DOHH2 (cell line): ENCODE measurements around the gene LILRB1.

ENCODE experiments used
- H3F3A ChIP-seq: fragments of 200-600 bp; sonication (generic), shearing (Covaris generic); 2 replicates; pipeline ENCODE4 v1.6.0; 2016; ENCODE audit warnings: antibody characterized with exemption, mild to moderate bottlenecking; ENCODE audit not compliant: control insufficient read depth, insufficient read depth
- H3K27ac ChIP-seq: fragments of 200-600 bp; sonication (generic); 2 replicates; pipeline ENCODE4 v1.5.1; 2014; ENCODE audit warnings: low read depth, mild to moderate bottlenecking, low read length, moderate library complexity
- H3K27me3 ChIP-seq: fragments of 200-600 bp; sonication (generic); 2 replicates; pipeline ENCODE4 v1.6.1; 2014; ENCODE audit warnings: mild to moderate bottlenecking, low read length, mixed read lengths; ENCODE audit not compliant: control insufficient read depth
- H3K36me3 ChIP-seq: fragments of 200-600 bp; sonication (generic); 2 replicates; pipeline ENCODE4 v1.6.1; 2014; ENCODE audit warnings: mild to moderate bottlenecking, low read length, moderate library complexity, mixed read lengths; ENCODE audit not compliant: control insufficient read depth
- H3K4me1 ChIP-seq: fragments of 200-600 bp; sonication (generic); 2 replicates; pipeline ENCODE4 v1.6.1; 2014; ENCODE audit warnings: mild to moderate bottlenecking, low read length, mixed read lengths; ENCODE audit not compliant: control insufficient read depth
- H3K4me2 ChIP-seq: fragments of 200-600 bp; sonication (generic); 2 replicates; pipeline ENCODE4 v1.6.0; 2014; ENCODE audit warnings: mild to moderate bottlenecking, low read length, moderate library complexity
- H3K4me3 ChIP-seq: fragments of 200-600 bp; sonication (generic); 2 replicates; pipeline ENCODE4 v1.5.1; 2014; ENCODE audit warnings: mild to moderate bottlenecking, low read length, mixed read lengths
- H3K79me2 ChIP-seq: fragments of 200-600 bp; sonication (generic); 2 replicates; pipeline ENCODE4 v1.6.1; 2014; ENCODE audit warnings: mild to moderate bottlenecking, low read length, mixed read lengths; ENCODE audit not compliant: control insufficient read depth
- H3K9me2 ChIP-seq: fragments of 200-600 bp; sonication (generic); replicated peaks from 2 replicates; pipeline ENCODE4 v1.6.1; 2014; ENCODE audit warnings: mild to moderate bottlenecking, low read length, mixed read lengths; ENCODE audit not compliant: control insufficient read depth
- H3K9me3 ChIP-seq: fragments of 200-600 bp; sonication (generic); 2 replicates; pipeline ENCODE4 v1.6.1; 2014; ENCODE audit warnings: antibody characterized with exemption, low read length, mixed read lengths; ENCODE audit not compliant: control insufficient read depth, insufficient read depth
- H4K20me1 ChIP-seq: fragments of 200-600 bp; sonication (generic); 2 replicates; pipeline ENCODE4 v1.6.0; 2014; ENCODE audit warnings: low read depth, mild to moderate bottlenecking, antibody characterized with exemption, low read length, moderate library complexity; ENCODE audit not compliant: control insufficient read depth, insufficient read depth
- CTCF ChIP-seq: fragments of 200-600 bp; sonication (generic); IDR thresholded peaks from one replicate; pipeline ENCODE4 v1.5.1; 2014; ENCODE audit warnings: antibody characterized with exemption, mild to moderate bottlenecking, low read depth, low read length; ENCODE audit not compliant: poor library complexity, severe bottlenecking
- EZH2phosphoT487 ChIP-seq: fragments of 200-600 bp; sonication (generic); IDR thresholded peaks from 2 replicates; pipeline ENCODE4 v1.6.1; 2017; ENCODE audit warnings: borderline replicate concordance, mild to moderate bottlenecking, antibody characterized with exemption, low read length, moderate library complexity, mixed read lengths

The LILRB1 gene

GRCh38 chr19:54684527-54684926, 54.2 kb downstream of the LILRB1 start:
- Histone ChIP-seq H3K4me2 (no peak overlapping the region), H3K79me2 (no peaks in the 10 kb centered on the region), H4K20me1 (no peaks in the 10 kb centered on the region), H3K4me3 (no peak overlapping the region), H3K27ac (no peak overlapping the region), H3K36me3 (no peaks in the 10 kb centered on the region), H3F3A (no peaks in the 10 kb centered on the region), H3K9me2 (no peaks in the 10 kb centered on the region), H3K9me3 (no peaks in the 10 kb centered on the region), H3K4me1 (no peaks in the 10 kb centered on the region), H3K27me3 (peaks cover 27% of the 10 kb centered on the region)
- TF ChIP-seq CTCF (no peak), EZH2phosphoT487 (no peak)
